ENCODE measurements around the gene SLC35D1. TPM values are rescaled to one million over a fixed set of nuclear protein-coding genes. Genes with fewer than 3 reads are reported as not detected.
"Not testable (repeated sequence)": the region's sequence is repeated elsewhere in the genome, so short reads cannot be mapped to it uniquely, and the experiment has no call there.

The SLC35D1 gene
- total and polyA plus RNA-seq, 4 donors: 22.9 to 100 (median 29.5) TPM

DNA sequence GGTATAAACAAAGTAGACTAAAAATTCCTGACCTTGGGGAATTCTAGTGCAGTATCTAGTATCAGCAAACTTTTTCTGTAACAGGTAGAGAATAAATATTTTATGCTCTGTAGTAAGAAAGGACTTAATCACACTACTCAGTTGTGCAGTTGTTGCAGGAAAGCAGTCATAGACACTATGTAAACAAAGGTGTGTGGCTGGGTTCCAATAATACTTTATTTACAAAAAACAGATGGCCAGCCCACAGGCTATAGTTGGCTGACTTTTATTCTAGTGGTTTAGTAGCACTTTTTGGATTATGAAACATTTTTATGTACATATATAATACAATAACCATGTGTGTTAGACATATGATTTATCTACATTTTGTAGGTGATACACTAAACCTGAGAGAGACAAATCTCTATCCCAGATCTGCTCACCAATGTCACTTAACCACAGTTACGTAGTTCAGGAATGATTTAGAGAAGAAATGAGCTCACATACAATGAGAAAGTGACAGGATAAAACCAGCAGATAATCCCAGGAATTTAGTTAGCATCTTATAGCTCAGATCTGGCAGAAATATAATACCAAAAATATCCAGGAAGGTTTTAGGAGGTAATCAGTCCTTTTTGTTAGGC lies 73.1 kb downstream of the SLC35D1 start:
- peak overlapping the region; percentile 60 to 63 for H3K27ac ChIP-seq (ENCODE audit: low read depth in 1 of 2, low read length in 2 of 2)
- H3K4me3 ChIP-seq (ENCODE audit: low read depth in 1 of 3, low read length in 3 of 3): peak overlapping the region in 2 of 3 donors; percentile 26 to 34
- TF ChIP-seq FOXA1 (IDR thresholded peaks at IDR 0.05) (peak; percentile 87), HNF4A (conservative IDR thresholded peaks at IDR 0.05) (peak in 1 of 2 donors; percentile 7), TAF1 (conservative IDR thresholded peaks at IDR 0.05) (no peak), JUND (IDR thresholded peaks at IDR 0.05) (no peak), NR2F2 (IDR thresholded peaks at IDR 0.05) (no peak), YY1 (IDR thresholded peaks at IDR 0.05) (no peak), EGR1 (IDR thresholded peaks at IDR 0.05; ENCODE audit: low read depth in 2 of 2) (no peak), SP1 (IDR thresholded peaks at IDR 0.05) (peak; percentile 16), RXRA (IDR thresholded peaks at IDR 0.05) (no peak), RAD21 (IDR thresholded peaks at IDR 0.05) (peak in 1 of 2 donors; percentile 15), GABPA (IDR thresholded peaks at IDR 0.05 in 1 of 2, conservative IDR thresholded peaks at IDR 0.05 in 1 of 2) (no peak), FOXA2 (IDR thresholded peaks at IDR 0.05) (peak; percentile 95), HNF4G (IDR thresholded peaks at IDR 0.05) (no peak)
- TF ChIP-seq, protein P1, sequence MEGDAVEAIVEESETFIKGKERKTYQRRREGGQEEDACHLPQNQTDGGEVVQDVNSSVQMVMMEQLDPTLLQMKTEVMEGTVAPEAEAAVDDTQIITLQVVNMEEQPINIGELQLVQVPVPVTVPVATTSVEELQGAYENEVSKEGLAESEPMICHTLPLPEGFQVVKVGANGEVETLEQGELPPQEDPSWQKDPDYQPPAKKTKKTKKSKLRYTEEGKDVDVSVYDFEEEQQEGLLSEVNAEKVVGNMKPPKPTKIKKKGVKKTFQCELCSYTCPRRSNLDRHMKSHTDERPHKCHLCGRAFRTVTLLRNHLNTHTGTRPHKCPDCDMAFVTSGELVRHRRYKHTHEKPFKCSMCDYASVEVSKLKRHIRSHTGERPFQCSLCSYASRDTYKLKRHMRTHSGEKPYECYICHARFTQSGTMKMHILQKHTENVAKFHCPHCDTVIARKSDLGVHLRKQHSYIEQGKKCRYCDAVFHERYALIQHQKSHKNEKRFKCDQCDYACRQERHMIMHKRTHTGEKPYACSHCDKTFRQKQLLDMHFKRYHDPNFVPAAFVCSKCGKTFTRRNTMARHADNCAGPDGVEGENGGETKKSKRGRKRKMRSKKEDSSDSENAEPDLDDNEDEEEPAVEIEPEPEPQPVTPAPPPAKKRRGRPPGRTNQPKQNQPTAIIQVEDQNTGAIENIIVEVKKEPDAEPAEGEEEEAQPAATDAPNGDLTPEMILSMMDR (IDR thresholded peaks at IDR 0.05; ENCODE audit: low read depth, low read length, missing input control): no peak
- TF ChIP-seq, protein P2, sequence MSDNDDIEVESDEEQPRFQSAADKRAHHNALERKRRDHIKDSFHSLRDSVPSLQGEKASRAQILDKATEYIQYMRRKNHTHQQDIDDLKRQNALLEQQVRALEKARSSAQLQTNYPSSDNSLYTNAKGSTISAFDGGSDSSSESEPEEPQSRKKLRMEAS (IDR thresholded peaks at IDR 0.05): no peak
- TF ChIP-seq, protein P3, sequence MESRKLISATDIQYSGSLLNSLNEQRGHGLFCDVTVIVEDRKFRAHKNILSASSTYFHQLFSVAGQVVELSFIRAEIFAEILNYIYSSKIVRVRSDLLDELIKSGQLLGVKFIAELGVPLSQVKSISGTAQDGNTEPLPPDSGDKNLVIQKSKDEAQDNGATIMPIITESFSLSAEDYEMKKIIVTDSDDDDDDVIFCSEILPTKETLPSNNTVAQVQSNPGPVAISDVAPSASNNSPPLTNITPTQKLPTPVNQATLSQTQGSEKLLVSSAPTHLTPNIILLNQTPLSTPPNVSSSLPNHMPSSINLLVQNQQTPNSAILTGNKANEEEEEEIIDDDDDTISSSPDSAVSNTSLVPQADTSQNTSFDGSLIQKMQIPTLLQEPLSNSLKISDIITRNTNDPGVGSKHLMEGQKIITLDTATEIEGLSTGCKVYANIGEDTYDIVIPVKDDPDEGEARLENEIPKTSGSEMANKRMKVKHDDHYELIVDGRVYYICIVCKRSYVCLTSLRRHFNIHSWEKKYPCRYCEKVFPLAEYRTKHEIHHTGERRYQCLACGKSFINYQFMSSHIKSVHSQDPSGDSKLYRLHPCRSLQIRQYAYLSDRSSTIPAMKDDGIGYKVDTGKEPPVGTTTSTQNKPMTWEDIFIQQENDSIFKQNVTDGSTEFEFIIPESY (IDR thresholded peaks at IDR 0.05): no peak
- TF ChIP-seq, protein P4, sequence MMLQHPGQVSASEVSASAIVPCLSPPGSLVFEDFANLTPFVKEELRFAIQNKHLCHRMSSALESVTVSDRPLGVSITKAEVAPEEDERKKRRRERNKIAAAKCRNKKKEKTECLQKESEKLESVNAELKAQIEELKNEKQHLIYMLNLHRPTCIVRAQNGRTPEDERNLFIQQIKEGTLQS (IDR thresholded peaks at IDR 0.05): no peak
- TF ChIP-seq, protein P5, sequence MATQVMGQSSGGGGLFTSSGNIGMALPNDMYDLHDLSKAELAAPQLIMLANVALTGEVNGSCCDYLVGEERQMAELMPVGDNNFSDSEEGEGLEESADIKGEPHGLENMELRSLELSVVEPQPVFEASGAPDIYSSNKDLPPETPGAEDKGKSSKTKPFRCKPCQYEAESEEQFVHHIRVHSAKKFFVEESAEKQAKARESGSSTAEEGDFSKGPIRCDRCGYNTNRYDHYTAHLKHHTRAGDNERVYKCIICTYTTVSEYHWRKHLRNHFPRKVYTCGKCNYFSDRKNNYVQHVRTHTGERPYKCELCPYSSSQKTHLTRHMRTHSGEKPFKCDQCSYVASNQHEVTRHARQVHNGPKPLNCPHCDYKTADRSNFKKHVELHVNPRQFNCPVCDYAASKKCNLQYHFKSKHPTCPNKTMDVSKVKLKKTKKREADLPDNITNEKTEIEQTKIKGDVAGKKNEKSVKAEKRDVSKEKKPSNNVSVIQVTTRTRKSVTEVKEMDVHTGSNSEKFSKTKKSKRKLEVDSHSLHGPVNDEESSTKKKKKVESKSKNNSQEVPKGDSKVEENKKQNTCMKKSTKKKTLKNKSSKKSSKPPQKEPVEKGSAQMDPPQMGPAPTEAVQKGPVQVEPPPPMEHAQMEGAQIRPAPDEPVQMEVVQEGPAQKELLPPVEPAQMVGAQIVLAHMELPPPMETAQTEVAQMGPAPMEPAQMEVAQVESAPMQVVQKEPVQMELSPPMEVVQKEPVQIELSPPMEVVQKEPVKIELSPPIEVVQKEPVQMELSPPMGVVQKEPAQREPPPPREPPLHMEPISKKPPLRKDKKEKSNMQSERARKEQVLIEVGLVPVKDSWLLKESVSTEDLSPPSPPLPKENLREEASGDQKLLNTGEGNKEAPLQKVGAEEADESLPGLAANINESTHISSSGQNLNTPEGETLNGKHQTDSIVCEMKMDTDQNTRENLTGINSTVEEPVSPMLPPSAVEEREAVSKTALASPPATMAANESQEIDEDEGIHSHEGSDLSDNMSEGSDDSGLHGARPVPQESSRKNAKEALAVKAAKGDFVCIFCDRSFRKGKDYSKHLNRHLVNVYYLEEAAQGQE (IDR thresholded peaks at IDR 0.05): no peak
- peaks cover 1 to 24% (median 13%) of the 10 kb centered on the region in 4 donors for H3K36me3 ChIP-seq (ENCODE audit: control insufficient read depth in 4 of 4, insufficient read depth in 3 of 4, low read depth in 1 of 4, low read length in 3 of 4)
- peak overlapping the region; percentile 49 to 75 for H3K9ac ChIP-seq (ENCODE audit: low read depth in 1 of 2, low read length in 2 of 2)
- WGBS: 30% methylated on average over 1 of the region's 1 CpG
- H3K9me3 ChIP-seq (ENCODE audit: control insufficient read depth in 4 of 4, low read length in 3 of 4): no peaks in the 10 kb centered on the region
- DNase-seq (ENCODE audit: low spot score): no peak
- H3K27me3 ChIP-seq (ENCODE audit: control insufficient read depth in 4 of 4, insufficient read depth in 4 of 4, low read length in 3 of 4): no peaks in the 10 kb centered on the region
- H3K4me1 ChIP-seq (ENCODE audit: control insufficient read depth in 4 of 4, insufficient read depth in 4 of 4, low read length in 3 of 4): peaks cover 0 to 34% (median 16%) of the 10 kb centered on the region in 4 donors

DNA sequence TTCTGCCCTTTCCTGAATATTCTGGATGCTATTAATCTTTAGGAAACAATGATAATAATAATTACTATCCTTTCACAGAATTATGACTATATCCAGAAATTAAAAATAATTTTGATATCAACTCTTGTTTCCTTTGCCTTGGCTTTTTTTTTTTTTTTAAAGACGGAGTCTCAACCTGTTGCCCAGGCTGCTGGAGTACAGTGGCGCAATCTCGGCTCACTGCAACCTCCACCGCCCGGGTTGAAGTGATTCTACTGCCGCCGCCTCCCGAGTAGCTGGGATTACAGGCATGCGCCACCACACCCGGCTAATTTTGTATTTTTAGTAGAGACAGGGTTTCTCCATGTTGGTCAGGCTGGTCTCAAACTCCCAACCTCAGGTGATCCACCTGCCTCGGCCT lies 74.3 kb downstream of the SLC35D1 start:
- H3K27me3 ChIP-seq (ENCODE audit: control insufficient read depth in 4 of 4, insufficient read depth in 4 of 4, low read length in 3 of 4); H3K27ac ChIP-seq (ENCODE audit: low read depth in 1 of 2, low read length in 2 of 2); H3K4me3 ChIP-seq (ENCODE audit: low read depth in 1 of 3, low read length in 3 of 3); H3K9me3 ChIP-seq (ENCODE audit: control insufficient read depth in 4 of 4, low read length in 3 of 4); H3K9ac ChIP-seq (ENCODE audit: low read depth in 1 of 2, low read length in 2 of 2); DNase-seq (ENCODE audit: low spot score): not testable (repeated sequence)
- peaks cover 0 to 32% (median 15%) of the 10 kb centered on the region in 4 donors for H3K4me1 ChIP-seq (ENCODE audit: control insufficient read depth in 4 of 4, insufficient read depth in 4 of 4, low read length in 3 of 4)
- WGBS: 98% methylated on average over 11 of the region's 11 CpGs
- H3K36me3 ChIP-seq (ENCODE audit: control insufficient read depth in 4 of 4, insufficient read depth in 3 of 4, low read depth in 1 of 4, low read length in 3 of 4): peaks cover 1 to 29% (median 21%) of the 10 kb centered on the region in 4 donors

All from liver (tissue), 9 donors.